ENCODE data around the gene RBM38. TPM values are rescaled to one million over a fixed set of nuclear protein-coding genes. Genes with fewer than 3 reads are reported as not detected.
A peak's percentile ranks its signal among the peaks of the same experiment; 100 is the strongest.

RBM38 gene
- total and polyA plus RNA-seq, 2 of the 13 experiments (the other 11 are each of a cell fraction or from before 2014, with no cell fraction given), result 24.2 to 34.2 TPM

- ChIA-PET POLR2A (no interaction called here), CTCF (ENCODE audit: low intra/inter-chr PET ratio, low total read pairs) (interaction anchor here (1.2 to 5.2 kb wide), 7 partner anchors 52 to 827 kb away, joined by 4 to 127 read pairs (median 5); no protein-coding TSS in a partner anchor)
- BruUV-seq (replicated peaks), result no TSS peak
- Histone ChIP-seq H3K79me2 (ENCODE audit: insufficient read depth, low read length) (no peaks in the 10 kb centered on the region), H4K20me1 (ENCODE audit: insufficient read depth, low read length) (0 out of 2 replicates have a peak, but pooled peaks cover 4% of the 10 kb centered on the region), H3K27ac (ENCODE audit: extremely low read length, insufficient read depth, low read length) (no peak overlapping the region), H3K4me3 (replicated peaks in 1 of 3; ENCODE audit: insufficient read depth in 1 of 3, low read depth in 2 of 3, low read length in 3 of 3) (no peak overlapping the region), H3K27me3 (ENCODE audit: control insufficient read depth in 1 of 2, insufficient read depth in 2 of 2, low read length in 2 of 2) (no peaks in the 10 kb centered on the region), H3K9ac (ENCODE audit: insufficient read depth, low read depth, low read length) (no peak overlapping the region), H3K9me3 (ENCODE audit: low read length) (no peaks in the 10 kb centered on the region), H3K36me3 (replicated peaks in 1 of 2; ENCODE audit: control insufficient read depth in 1 of 2, insufficient read depth in 2 of 2, low read length in 2 of 2) (peaks cover 13 to 23% of the 10 kb centered on the region in 2 experiments; a peak in 4 of 5 replicates), H3K4me1 (ENCODE audit: insufficient read depth, low read length) (no peaks in the 10 kb centered on the region), H3K4me2 (ENCODE audit: low read depth, low read length) (no peak overlapping the region), H2AFZ (ENCODE audit: low read length) (no peak overlapping the region)
- in situ Hi-C loops (cut with HindIII; ENCODE audit: extremely low pct_ligation_motif_present, low pct_unique_long_range_greater_than_20kb) (loop anchor here (5.0 to 25.0 kb wide), 3 partner anchors 115 to 830 kb away; no protein-coding TSS in a partner anchor), intact Hi-C loops (cut with micrococcal nuclease; ENCODE audit: unreplicated experiment) (no loop called here)
- WGBS (ENCODE audit: low lambda C conversion rate), result 91% methylated on average over 5 of the region's 5 CpGs
- ATAC-seq, result no peak
- FAIRE-seq, result peak; percentile 64
- TF ChIP-seq ZNF160 (CRISPR knock-in tag; IDR thresholded peaks at IDR 0.05) (no peak), FOXA1 (IDR thresholded peaks at IDR 0.05) (no peak), FOXA1 (CRISPR knock-in tag; IDR thresholded peaks at IDR 0.05) (no peak), TAF15 (IDR thresholded peaks at IDR 0.05; ENCODE audit: low read depth, low read length, poor library complexity, severe bottlenecking) (no peak), ZNF274 (CRISPR knock-in tag; IDR thresholded peaks at IDR 0.05) (no peak), ZNF230 (CRISPR knock-in tag; IDR thresholded peaks at IDR 0.05) (no peak), GATAD2A (CRISPR knock-in tag; IDR thresholded peaks at IDR 0.05) (no peak), HINFP (CRISPR knock-in tag; IDR thresholded peaks at IDR 0.05; ENCODE audit: low read depth) (no peak), SNAPC4 (CRISPR knock-in tag; IDR thresholded peaks at IDR 0.05) (no peak), ZFP36 (IDR thresholded peaks at IDR 0.05; ENCODE audit: borderline replicate concordance, low read depth, low read length, partially characterized antibody) (no peak), STAT5B (CRISPR knock-in tag; IDR thresholded peaks at IDR 0.05) (no peak), ZNF138 (CRISPR knock-in tag; IDR thresholded peaks at IDR 0.05; ENCODE audit: low read depth) (no peak), ZNF703 (CRISPR knock-in tag; IDR thresholded peaks at IDR 0.05; ENCODE audit: borderline replicate concordance) (no peak), SP5 (CRISPR knock-in tag; IDR thresholded peaks at IDR 0.05; ENCODE audit: borderline replicate concordance, low read depth) (no peak)
- DNase-seq (ENCODE audit: low spot score), result no peak
These were observed 8.7 kb upstream of the RBM38 start for GRCh38 chr20:57382516-57382915.
